Activated CD4-positive, alpha-beta T cell treated with anti-CD3 and anti-CD28 coated beads, Interleukin-2, amount 50 U/mL, for 24 hours (primary cell): ENCODE results near the gene PAFAH1B2.
"Not testable (repeated sequence)": the region's sequence is repeated elsewhere in the genome, so short reads cannot be mapped to it uniquely, and the experiment has no call there.

Experiments used
- DNase-seq, 2 donors: peaks; one replicate each; pipeline ENCODE4 v3.0.0-alpha.2; 2020; ENCODE audit warnings: low read depth in 1 of 2, low spot score in 1 of 2

Gene PAFAH1B2

GRCh38 chr11:117201658-117202305 is 57.7 kb downstream of the PAFAH1B2 start:
- no peak for DNase-seq

GRCh38 chr11:117202386-117203068 is 58.4 kb downstream of the PAFAH1B2 start:
- no peak for DNase-seq

- no peak for DNase-seq
Observed at GRCh38 chr11:117203069-117203407, 59.0 kb downstream of the PAFAH1B2 start.

- DNase-seq, result no peak
Observed at GRCh38 chr11:117204283-117205080, 60.4 kb downstream of the PAFAH1B2 start.

GRCh38 chr11:117205211-117205818 is 61.2 kb downstream of the PAFAH1B2 start:
- DNase-seq, result no peak

GRCh38 chr11:117206111-117206510 is 62.0 kb downstream of the PAFAH1B2 start:
- not testable (repeated sequence) for DNase-seq

- DNase-seq, result not testable (repeated sequence)
Observed at GRCh38 chr11:117206859-117207258, 62.8 kb downstream of the PAFAH1B2 start.

- not testable (repeated sequence) for DNase-seq
Observed at GRCh38 chr11:117207481-117207880, 63.4 kb downstream of the PAFAH1B2 start.

- not testable (repeated sequence) for DNase-seq
Observed at GRCh38 chr11:117208710-117209109, 64.6 kb downstream of the PAFAH1B2 start.

- not testable (repeated sequence) for DNase-seq
Observed at GRCh38 chr11:117209351-117210125, 65.5 kb downstream of the PAFAH1B2 start.

- no peak for DNase-seq
Observed at GRCh38 chr11:117210620-117211019, 66.5 kb downstream of the PAFAH1B2 start.

- no peak for DNase-seq
Observed at GRCh38 chr11:117212697-117213355, 68.7 kb downstream of the PAFAH1B2 start.

- no peak for DNase-seq
Observed at GRCh38 chr11:117214404-117215110, 70.5 kb downstream of the PAFAH1B2 start.

- no peak for DNase-seq
Observed at GRCh38 chr11:117217141-117218084, 73.3 kb downstream of the PAFAH1B2 start.

GRCh38 chr11:117218133-117218915 is 74.2 kb downstream of the PAFAH1B2 start:
- no peak for DNase-seq

- DNase-seq, result no peak
Observed at GRCh38 chr11:117219001-117219400, 74.9 kb downstream of the PAFAH1B2 start.

- no peak for DNase-seq
Observed at GRCh38 chr11:117219455-117219854, 75.4 kb downstream of the PAFAH1B2 start.

GRCh38 chr11:117219995-117220394 is 75.9 kb downstream of the PAFAH1B2 start:
- DNase-seq, result no peak
